Neural progenitor cell (in vitro differentiated cells): Measurements from ENCODE around the gene SEMA6C.

ENCODE experiments used
- EZH2 ChIP-seq: fragments of 200-600 bp; sonication (generic); IDR thresholded peaks from 2 replicates; pipeline ENCODE4 v1.6.1; 2017; ENCODE audit warnings: antibody characterized with exemption, mild to moderate bottlenecking, moderate library complexity
- TF ChIP-seq, protein P1 (sequence below): fragments of 200-600 bp; sonication (generic); IDR thresholded peaks from 2 replicates; pipeline ENCODE4 v1.5.1; 2017; ENCODE audit warnings: antibody characterized with exemption, mild to moderate bottlenecking

- TF ChIP-seq, protein P1, sequence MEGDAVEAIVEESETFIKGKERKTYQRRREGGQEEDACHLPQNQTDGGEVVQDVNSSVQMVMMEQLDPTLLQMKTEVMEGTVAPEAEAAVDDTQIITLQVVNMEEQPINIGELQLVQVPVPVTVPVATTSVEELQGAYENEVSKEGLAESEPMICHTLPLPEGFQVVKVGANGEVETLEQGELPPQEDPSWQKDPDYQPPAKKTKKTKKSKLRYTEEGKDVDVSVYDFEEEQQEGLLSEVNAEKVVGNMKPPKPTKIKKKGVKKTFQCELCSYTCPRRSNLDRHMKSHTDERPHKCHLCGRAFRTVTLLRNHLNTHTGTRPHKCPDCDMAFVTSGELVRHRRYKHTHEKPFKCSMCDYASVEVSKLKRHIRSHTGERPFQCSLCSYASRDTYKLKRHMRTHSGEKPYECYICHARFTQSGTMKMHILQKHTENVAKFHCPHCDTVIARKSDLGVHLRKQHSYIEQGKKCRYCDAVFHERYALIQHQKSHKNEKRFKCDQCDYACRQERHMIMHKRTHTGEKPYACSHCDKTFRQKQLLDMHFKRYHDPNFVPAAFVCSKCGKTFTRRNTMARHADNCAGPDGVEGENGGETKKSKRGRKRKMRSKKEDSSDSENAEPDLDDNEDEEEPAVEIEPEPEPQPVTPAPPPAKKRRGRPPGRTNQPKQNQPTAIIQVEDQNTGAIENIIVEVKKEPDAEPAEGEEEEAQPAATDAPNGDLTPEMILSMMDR = no peak
- no peak for TF ChIP-seq EZH2
Measured at GRCh38 chr1:151156515-151156819, 10.0 kb upstream of the SEMA6C start, which contains the start of gene TNFAIP8L2.
